ENCODE results near the gene TENM4.

The TENM4 gene

GRCh38 chr11:78930810-78931523 is 509.9 kb downstream of the TENM4 start:
- TF ChIP-seq CTCF (IDR thresholded peaks at IDR 0.05), result no peak
- intact Hi-C loops (cut with DNase I; ENCODE audit: low total_unique reads), result no loop called here

DNA sequence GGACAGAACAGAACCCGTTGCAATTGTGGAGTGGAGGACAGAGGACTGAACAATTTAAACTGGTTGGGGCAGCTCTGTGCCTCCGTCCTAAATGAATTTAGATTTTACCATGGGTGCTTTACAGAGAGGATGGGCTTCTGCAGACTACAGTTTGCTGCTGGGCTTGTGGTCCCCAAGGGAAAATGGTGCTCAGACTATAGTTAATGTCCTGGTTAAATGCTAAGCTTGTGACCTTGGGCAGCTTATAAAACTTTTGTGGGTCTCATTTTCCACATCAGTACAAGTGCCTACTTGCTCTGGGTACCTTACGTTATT is 511.0 kb downstream of the TENM4 start:
- H3K4me1 ChIP-seq, result no peaks in the 10 kb centered on the region
- no peaks in the 10 kb centered on the region for H3K9me3 ChIP-seq
- H3K27ac ChIP-seq, result no peak overlapping the region
- no peak for DNase-seq
- TF ChIP-seq CTCF (IDR thresholded peaks at IDR 0.05), result no peak
- no peaks in the 10 kb centered on the region for H3K36me3 ChIP-seq
- intact Hi-C loops (cut with DNase I; ENCODE audit: low total_unique reads), result no loop called here
- no peaks in the 10 kb centered on the region for H3K27me3 ChIP-seq
- H3K4me3 ChIP-seq, result no peak overlapping the region

More at GRCh38 chr11:78930810-78931523, 509.9 kb downstream of the TENM4 start:
- H3K4me3 ChIP-seq, result no peak overlapping the region
- no peak for DNase-seq
- no peaks in the 10 kb centered on the region for H3K36me3 ChIP-seq
- no peaks in the 10 kb centered on the region for H3K27me3 ChIP-seq
- no peak overlapping the region for H3K27ac ChIP-seq
- no peaks in the 10 kb centered on the region for H3K4me1 ChIP-seq
- H3K9me3 ChIP-seq, result no peaks in the 10 kb centered on the region

DNA sequence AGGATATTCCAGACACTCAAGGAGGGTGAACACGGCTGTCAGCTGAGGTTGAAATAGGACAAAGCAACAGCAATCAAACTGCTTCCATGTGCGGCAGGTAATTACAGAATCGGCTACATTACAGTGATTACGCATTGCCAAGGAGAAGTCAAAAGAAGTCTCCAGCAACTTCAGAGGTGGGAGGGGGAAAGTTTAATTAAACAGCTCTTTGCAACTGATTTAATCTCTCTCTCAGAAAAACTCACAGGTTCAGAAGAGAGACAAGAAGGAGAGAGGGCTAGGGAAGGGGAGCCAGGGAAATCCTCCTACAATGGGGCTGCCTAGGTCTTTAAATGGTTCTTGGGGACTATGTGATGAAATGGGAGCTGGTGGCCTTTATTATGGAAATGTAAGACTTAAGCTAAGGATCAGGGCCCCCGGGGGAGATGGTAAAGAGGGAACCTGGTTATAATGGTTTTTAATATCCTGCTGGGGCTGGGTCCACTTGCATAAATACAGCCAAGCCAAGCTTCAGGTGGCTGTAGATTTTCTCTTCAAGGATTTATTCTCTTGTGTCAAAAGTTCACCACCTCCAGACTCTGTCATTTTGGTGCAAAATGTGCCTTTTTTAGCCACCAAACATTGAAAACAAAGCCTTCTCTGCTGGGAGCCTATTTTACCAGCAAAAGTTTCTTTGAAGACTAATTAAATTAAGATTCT is 511.5 kb downstream of the TENM4 start:
- Histone ChIP-seq H3K27ac (no peak overlapping the region), H3K36me3 (no peaks in the 10 kb centered on the region), H3K27me3 (no peaks in the 10 kb centered on the region), H3K9me3 (no peaks in the 10 kb centered on the region), H3K4me3 (no peak overlapping the region), H3K4me1 (no peaks in the 10 kb centered on the region)
- DNase-seq, result no peak
- intact Hi-C loops (cut with DNase I; ENCODE audit: low total_unique reads), result no loop called here
- TF ChIP-seq CTCF (IDR thresholded peaks at IDR 0.05), result no peak

DNA sequence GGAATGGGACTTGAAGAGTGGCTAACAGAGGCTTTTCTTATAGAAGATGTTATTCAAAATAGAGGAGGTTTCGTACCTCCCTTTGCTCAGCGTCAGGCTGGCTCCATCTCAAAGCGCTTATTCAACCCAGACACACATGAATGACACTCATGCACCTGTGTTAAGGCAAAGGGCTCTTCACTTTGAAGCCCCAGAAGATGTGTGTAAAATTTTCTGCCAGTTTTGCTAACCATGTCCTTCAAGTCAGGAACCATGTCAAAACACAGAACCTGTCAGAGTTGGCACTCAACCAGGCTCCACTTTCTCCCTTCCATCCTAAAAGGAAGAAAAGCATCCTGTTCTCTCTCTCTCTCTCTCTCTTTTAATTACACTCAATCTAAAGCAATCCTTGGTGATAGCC is 513.3 kb downstream of the TENM4 start:
- no peak overlapping the region for H3K4me3 ChIP-seq
- H3K27me3 ChIP-seq, result no peaks in the 10 kb centered on the region
- H3K27ac ChIP-seq, result no peak overlapping the region
- TF ChIP-seq CTCF (IDR thresholded peaks at IDR 0.05), result no peak
- intact Hi-C loops (cut with DNase I; ENCODE audit: low total_unique reads), result no loop called here
- no peaks in the 10 kb centered on the region for H3K9me3 ChIP-seq
- H3K36me3 ChIP-seq, result no peaks in the 10 kb centered on the region
- H3K4me1 ChIP-seq, result no peaks in the 10 kb centered on the region
- no peak for DNase-seq

DNA sequence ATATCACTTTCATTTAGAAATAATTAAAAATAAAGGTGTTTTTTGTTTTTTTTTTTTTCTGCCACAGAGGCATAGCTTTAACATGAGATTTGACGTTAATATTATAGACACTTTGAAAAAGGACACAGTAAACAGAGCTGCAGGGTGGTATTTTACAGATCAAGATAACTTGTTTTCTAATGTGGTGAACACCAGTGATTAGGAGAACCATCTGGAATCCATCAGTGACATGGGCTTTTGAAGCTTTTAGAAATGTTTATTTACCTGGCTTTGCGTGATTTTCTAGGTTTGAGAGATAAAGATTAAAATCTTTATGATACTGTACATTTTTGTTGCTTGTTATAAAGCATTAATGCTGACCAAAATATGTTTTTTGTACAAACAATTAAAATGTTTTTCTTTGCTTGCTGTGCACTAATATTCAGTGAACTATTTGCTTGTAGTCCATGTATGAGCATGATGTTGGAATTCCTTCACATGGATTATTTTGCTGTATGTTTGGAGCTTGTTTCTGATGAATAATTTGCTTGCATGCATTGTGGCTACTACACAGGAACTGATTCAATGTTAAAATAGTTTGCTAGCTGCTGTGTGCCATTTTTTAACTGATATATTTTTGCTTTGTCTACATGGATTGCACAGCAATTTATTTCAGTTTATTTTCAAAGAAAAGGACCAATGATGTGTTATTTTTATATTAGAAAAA is 514.0 kb downstream of the TENM4 start:
- Histone ChIP-seq H3K27ac (no peak overlapping the region), H3K4me3 (no peak overlapping the region), H3K27me3 (no peaks in the 10 kb centered on the region), H3K9me3 (no peaks in the 10 kb centered on the region), H3K36me3 (no peaks in the 10 kb centered on the region), H3K4me1 (no peaks in the 10 kb centered on the region)
- DNase-seq, result no peak
- TF ChIP-seq CTCF (IDR thresholded peaks at IDR 0.05), result no peak
- intact Hi-C loops (cut with DNase I; ENCODE audit: low total_unique reads), result no loop called here
